Activated CD4-positive, alpha-beta memory T cell treated with anti-CD3 and anti-CD28 coated beads, Interleukin-2, amount 10 ng/mL, durations not matched to agents 7 days and 5 days (primary cell): Measurements from ENCODE around the gene SCARB1. TPM values are rescaled to one million over a fixed set of nuclear protein-coding genes. Genes with fewer than 3 reads are reported as not detected.

Experiments used
- total RNA-seq, 2 experiments: library from RNA; stranded (reverse); gene quantifications; one replicate each; pipeline ENCODE4 v1.2.3, GENCODE V29; 2021

The SCARB1 gene
- total RNA-seq, 2 experiments from 2014 or later: 4.3 to 5.8 TPM

Other genes starting within 250 kb of the SCARB1 start
- 1,000 to 10,000 TPM; 1,545 to 1,580 TPM for gene UBC, start 50.8 kb upstream of the SCARB1 start, total RNA-seq
- gene DHX37, start 125.3 kb upstream of the SCARB1 start, total RNA-seq: 10 to 100 TPM; 19.4 to 22.4 TPM
- gene BRI3BP, start 129.8 kb upstream of the SCARB1 start, total RNA-seq: 10 to 100 TPM; 22.5 to 22.7 TPM
- 10 to 100 TPM; 17.1 to 17.2 TPM for gene AACS, start 201.6 kb upstream of the SCARB1 start, total RNA-seq